ENCODE measurements around the gene PRRG1.

GRCh38 chrX:37380256-37380655, 31.1 kb downstream of the PRRG1 start:
- TF ChIP-seq EZH2phosphoT487 (IDR thresholded peaks at IDR 0.05; ENCODE audit: borderline replicate concordance) (no peak), CTCF (conservative IDR thresholded peaks at IDR 0.05; ENCODE audit: low read length) (no peak)

All from Loucy (cell line).